ENCODE results near the gene TGFBR2. TPM values are rescaled to one million over a fixed set of nuclear protein-coding genes. Genes with fewer than 3 reads are reported as not detected.

The TGFBR2 gene
- total RNA-seq, 1 donor from 2014 or later, result 15.6 TPM

DNA sequence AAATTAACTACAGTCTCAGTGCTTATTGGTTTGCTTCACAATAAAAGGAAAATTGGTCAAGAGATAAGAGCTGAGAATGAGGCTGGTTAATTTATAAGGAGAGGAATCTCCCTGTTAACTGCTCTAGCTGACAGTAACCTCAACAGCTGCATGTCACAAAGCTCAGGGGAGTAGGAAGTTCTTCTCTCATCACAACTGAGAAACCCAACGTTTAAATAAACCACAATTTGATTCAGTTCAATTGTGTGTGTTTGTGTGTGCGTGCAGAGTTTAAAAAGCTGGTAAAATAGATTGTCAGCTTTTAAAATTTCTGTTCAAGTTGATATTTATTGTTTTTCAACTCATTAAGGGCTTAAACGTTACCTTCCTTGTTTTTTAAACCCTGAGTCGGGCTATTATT is 3.5 kb upstream of the TGFBR2 start:
- Mint-ChIP-seq H3K27ac (no peak overlapping the region), H3K36me3 (peaks cover 1% of the 10 kb centered on the region), H3K27me3 (ENCODE audit: low read depth) (peaks cover 6% of the 10 kb centered on the region), H3K4me1 (peaks cover 12% of the 10 kb centered on the region), H3K4me3 (no peak overlapping the region), H3K9me3 (no peaks in the 10 kb centered on the region)
- TF ChIP-seq, protein P1, sequence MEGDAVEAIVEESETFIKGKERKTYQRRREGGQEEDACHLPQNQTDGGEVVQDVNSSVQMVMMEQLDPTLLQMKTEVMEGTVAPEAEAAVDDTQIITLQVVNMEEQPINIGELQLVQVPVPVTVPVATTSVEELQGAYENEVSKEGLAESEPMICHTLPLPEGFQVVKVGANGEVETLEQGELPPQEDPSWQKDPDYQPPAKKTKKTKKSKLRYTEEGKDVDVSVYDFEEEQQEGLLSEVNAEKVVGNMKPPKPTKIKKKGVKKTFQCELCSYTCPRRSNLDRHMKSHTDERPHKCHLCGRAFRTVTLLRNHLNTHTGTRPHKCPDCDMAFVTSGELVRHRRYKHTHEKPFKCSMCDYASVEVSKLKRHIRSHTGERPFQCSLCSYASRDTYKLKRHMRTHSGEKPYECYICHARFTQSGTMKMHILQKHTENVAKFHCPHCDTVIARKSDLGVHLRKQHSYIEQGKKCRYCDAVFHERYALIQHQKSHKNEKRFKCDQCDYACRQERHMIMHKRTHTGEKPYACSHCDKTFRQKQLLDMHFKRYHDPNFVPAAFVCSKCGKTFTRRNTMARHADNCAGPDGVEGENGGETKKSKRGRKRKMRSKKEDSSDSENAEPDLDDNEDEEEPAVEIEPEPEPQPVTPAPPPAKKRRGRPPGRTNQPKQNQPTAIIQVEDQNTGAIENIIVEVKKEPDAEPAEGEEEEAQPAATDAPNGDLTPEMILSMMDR (IDR thresholded peaks at IDR 0.05; ENCODE audit: unreplicated experiment), result no peak
- no peak for DNase-seq (ENCODE audit: low spot score in 2 of 2, unreplicated experiment in 2 of 2)

DNA sequence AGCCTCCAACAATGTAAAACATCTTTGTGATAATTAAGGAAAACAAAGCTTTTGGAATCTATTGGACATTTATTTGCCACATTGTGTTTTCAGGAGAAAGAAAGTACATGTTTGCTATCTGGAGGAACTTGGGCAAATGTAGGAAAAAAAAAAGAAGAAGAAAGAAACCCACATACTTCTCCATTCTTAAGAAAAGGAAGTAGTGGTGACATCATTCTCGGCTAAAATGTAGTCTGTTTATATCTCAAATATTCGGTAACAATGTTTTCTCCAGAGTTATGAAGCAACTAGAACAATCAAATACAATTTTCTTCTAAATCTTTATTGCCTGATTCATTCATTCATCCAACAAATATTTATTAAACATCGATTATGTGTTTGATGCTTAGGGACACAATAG is 2.3 kb upstream of the TGFBR2 start:
- H3K36me3 Mint-ChIP-seq, result peaks cover 1% of the 10 kb centered on the region
- no peak overlapping the region for H3K27ac Mint-ChIP-seq
- H3K4me3 Mint-ChIP-seq, result no peak overlapping the region
- TF ChIP-seq, protein P1 (IDR thresholded peaks at IDR 0.05; ENCODE audit: unreplicated experiment), result no peak
- DNase-seq (ENCODE audit: low spot score in 2 of 2, unreplicated experiment in 2 of 2), result no peak
- H3K27me3 Mint-ChIP-seq (ENCODE audit: low read depth), result peaks cover 6% of the 10 kb centered on the region
- peaks cover 20% of the 10 kb centered on the region for H3K4me1 Mint-ChIP-seq
- H3K9me3 Mint-ChIP-seq, result no peaks in the 10 kb centered on the region

DNA sequence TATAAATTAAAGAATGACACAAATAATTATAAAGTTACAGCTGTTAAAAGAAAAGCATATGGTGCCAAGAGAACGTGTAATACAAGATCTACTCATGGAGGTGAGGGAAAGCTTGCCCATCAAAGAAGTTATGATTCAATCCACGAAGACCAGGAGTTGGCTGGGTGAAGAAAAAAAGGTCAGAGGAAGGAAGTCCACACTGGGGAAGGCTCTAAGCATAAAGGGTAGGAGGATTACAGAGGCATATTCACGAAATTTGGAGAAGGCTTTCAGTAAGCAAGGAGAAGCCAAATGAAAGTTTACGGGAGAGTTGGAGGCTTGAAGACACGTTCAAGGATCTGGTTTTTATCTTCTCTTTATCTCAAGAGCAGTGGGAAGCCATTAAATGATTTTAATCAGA is 1.8 kb upstream of the TGFBR2 start:
- Mint-ChIP-seq H3K27ac (no peak overlapping the region), H3K4me3 (no peak overlapping the region), H3K36me3 (peaks cover 1% of the 10 kb centered on the region), H3K9me3 (no peaks in the 10 kb centered on the region), H3K27me3 (ENCODE audit: low read depth) (peaks cover 6% of the 10 kb centered on the region), H3K4me1 (peaks cover 16% of the 10 kb centered on the region)
- no peak for DNase-seq (ENCODE audit: low spot score in 2 of 2, unreplicated experiment in 2 of 2)
- TF ChIP-seq, protein P1 (IDR thresholded peaks at IDR 0.05; ENCODE audit: unreplicated experiment), result no peak

- Mint-ChIP-seq H3K36me3 (peaks cover 1% of the 10 kb centered on the region), H3K4me1 (peaks cover 16% of the 10 kb centered on the region), H3K27ac (no peak overlapping the region), H3K27me3 (ENCODE audit: low read depth) (peaks cover 6% of the 10 kb centered on the region), H3K9me3 (no peaks in the 10 kb centered on the region), H3K4me3 (peak overlapping the region; percentile 2)
- DNase-seq (ENCODE audit: low spot score in 2 of 2, unreplicated experiment in 2 of 2), result no peak
- TF ChIP-seq, protein P1 (IDR thresholded peaks at IDR 0.05; ENCODE audit: unreplicated experiment), result no peak
Observed at GRCh38 chr3:30605005-30605404, 1.4 kb upstream of the TGFBR2 start.

DNA sequence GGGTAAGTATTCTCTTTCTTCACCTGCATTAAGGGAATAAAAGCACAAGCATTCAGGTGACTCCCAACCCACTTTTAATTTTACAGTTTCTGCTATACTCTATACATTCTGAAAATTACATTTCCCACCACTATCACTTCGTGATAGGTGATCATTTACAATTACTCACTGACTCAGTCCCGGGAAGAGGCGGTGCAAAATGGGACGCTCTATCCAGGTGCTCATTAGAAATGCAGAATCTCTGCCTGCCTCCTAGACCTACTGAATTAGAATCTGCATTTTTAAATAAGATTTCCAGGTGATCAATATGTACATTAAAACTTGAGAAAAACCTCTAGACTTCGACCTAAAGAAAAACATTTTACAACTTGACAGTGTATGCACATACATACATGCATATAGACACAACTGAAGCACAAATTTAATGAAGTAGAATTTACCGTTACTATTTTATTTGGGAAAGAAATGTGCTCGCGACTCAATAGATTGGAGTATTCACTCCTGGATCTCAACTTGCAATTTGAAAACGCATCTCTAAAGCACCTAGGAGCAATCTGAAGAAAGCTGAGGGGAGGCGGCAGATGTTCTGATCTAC is 598 bp upstream of the TGFBR2 start:
- H3K4me1 Mint-ChIP-seq, result peaks cover 16% of the 10 kb centered on the region
- peak overlapping the region; percentile 84 for H3K4me3 Mint-ChIP-seq
- DNase-seq (ENCODE audit: low spot score in 2 of 2, unreplicated experiment in 2 of 2), result no peak
- no peaks in the 10 kb centered on the region for H3K9me3 Mint-ChIP-seq
- H3K27ac Mint-ChIP-seq, result peak overlapping the region; percentile 70
- H3K36me3 Mint-ChIP-seq, result peaks cover 1% of the 10 kb centered on the region
- TF ChIP-seq, protein P1 (IDR thresholded peaks at IDR 0.05; ENCODE audit: unreplicated experiment), result no peak
- peaks cover 6% of the 10 kb centered on the region for H3K27me3 Mint-ChIP-seq (ENCODE audit: low read depth)

All from mesothelial cell of epicardium (in vitro differentiated cells).